Measurements from ENCODE around the gene ZNF407.

Gene ZNF407

DNA sequence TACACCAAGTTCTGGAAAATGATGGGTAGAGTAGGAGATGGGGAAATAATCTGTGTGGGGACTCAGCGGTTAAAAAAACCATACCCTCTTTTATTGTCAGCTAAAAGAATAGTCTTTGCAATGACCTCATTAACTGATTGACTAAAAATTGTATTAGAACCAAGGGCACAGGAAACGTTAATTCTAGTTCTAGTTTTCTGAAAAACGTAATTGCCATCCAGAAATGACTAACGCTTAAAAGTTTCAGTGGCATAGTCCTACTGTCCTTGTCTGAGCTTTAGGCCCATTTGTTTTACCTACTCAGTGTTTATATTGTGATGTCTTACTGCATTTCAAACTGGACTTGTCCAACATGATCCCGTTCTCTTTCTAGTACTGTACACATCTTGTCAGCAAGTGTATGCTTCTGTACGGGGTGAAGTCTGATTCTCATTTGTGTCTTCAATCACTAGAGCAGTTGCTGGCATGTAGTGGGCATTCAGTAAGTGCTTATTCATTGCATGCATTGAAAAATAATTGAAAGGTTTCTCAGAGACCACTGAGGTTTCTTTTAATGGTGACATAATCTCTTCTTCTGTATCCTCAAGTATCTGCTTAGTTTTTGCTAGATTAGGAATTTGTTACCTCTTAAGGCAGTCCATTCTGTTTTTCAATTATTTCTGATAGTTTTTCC, 81.5 kb downstream of the ZNF407 start:
- DNase-seq (ENCODE audit: low read depth) = no peak

DNA sequence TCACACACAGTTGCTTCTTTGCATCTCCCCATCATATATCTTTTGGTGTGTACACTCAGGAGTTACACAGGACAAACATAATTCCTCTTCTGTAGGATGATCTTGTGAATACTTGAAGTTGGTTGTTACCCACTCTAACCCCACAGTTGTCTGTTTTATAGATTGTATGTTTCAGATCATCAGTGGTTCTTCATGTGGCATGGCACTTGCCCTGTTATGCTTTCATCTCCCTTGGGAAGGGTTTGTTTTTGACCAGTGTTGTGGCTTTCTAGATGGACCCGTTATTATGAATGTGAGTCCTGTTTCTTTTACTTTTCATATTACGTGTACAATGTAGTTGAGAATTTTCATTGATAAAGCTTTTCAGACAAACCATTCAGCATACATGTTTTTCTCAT, 82.0 kb downstream of the ZNF407 start:
- DNase-seq (ENCODE audit: low read depth) = no peak

DNA sequence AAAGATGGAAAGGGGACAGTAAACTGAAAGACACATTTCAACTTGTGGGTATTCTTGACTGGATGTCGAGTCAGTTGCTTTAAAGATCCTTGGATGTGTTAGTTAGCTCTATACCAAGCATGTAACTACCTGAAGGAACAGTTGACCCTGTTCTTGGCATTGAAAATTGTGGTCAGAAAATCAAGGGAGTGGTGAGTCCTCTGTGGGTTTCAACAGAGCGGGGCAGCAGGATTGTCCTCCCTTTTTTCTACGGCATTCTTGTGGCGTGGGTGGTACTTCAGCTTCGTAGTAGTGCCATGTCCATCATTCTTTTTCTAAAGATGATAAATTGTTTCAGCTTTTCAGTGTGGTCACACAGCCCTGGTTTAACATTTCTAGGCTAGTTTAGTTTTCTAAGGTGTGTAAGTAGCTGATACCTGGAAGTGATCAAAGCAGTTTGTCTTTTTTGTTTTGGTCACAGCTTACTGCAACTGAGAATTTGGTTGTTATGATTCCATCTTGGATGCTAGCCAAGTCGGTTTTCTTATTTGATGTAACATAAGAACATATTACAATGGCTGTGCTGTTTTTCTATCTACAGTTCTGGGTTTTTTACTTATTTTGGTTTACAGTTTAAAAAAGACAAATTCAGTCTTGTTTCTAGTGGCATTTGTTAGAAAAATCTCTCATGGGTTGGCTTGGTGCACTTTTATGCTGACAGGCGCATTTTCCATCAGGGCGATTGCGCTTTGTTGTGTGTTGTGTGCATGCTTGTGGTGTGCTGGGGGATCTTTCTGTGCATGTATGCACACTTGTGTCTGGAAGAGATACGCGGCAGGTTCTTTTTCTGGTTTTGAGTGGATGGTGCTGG, 84.7 kb downstream of the ZNF407 start:
- DNase-seq (ENCODE audit: low read depth) = no peak

DNA sequence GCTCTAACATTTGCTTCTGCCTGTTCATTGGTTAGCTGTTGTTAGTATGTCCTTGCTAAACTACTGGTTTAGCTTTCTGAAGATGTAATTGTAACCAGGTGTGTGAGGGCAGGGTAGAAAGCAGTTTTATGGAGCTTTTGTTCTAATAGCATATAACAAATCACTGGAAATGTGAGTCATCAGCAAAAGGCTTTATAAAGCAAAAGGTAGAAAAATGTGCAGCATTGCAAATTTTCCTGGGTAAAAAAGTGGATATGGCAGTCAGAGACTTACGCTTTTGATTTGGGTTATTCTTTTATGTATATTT, 85.3 kb downstream of the ZNF407 start:
- no peak for DNase-seq (ENCODE audit: low read depth)

DNA sequence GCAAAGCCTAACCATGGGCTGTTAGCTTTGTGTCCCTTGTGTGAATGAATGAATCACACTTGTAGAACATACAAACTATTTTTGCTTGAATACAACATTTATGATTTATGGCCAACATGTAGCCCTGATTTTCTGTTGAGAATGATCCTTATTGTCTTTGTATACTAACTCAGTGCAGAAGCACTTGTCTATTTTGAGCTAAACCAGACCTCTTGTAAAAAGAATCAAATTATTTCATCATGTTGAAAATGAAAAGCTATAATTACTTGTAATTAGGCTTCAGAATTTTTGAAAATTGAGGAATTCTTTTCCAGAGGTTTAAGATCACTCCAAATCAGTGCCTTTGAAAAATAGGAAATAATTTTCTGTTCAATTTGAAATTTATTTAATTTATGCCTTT, 85.9 kb downstream of the ZNF407 start:
- DNase-seq (ENCODE audit: low read depth) = no peak

DNA sequence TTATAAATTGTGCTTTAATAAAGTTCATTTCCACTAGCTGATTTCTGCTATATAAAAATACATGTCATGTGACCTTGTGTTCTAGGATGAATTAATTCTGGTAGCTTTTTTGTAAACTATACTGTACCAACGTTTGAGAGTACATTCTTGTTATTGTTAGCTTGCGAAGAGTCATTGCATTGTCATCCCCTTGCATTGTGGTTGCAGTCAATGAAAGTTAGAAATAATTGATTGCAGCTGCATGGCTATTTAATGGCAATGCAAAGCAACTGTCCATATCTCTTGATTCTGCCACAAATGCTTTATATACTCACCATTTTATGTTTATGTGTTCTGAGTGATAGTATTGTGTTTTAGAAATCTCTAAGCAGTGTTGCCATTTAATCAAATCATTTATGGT, 91.6 kb downstream of the ZNF407 start:
- no peak for DNase-seq (ENCODE audit: low read depth)

DNA sequence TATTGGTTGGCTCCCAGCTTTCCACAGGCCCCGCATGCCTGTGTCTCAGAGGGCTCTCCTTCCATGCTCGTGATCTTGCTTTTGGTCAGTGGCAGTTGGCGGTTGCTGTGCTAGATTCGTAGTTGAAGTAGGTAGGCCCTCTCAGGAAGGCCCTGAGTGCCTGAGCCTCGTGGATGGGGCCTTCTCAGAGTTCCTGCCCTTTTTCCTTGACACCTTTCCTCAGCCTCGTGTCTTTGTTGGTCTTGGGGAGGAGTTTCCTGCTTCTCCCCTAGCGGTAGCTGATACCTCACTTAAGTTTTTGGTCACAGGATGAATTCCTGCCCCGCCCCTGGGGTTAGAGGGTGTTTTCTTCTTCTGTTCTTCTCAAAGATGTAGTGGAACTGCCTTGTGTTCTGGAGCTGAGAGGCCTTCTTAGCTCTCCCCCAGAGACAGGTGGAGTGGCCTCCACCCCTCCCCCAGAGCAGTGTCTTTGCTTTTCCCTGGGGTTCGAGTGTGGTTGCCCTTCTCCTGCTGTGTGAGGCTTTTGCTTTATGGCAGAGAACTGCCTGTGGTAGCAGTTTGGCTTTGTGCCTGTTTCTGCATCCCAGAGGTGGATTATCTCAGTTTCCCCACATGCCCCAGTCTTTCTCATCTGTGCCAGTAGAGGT, 94.8 kb downstream of the ZNF407 start:
- DNase-seq (ENCODE audit: low read depth) = no peak

DNA sequence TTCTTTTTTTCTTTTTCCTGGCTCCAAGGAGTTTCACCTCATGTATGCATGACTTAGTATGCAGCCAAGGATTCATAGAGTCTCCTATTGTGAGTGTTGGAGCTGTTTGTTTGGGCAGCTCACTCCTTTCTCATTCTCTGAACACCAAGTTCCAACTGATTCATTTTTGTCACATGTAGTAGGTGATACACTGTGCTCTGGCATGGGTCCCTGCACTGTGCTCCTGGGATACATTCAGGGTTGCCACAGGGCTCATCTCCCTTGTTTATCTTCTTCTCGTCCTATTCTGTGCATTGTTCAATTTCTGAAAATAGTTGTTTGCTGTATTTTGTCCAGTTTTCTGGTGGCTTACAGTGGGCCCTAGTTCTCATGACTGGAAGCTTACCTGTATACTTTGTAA, 96.8 kb downstream of the ZNF407 start:
- no peak for DNase-seq (ENCODE audit: low read depth)

DNA sequence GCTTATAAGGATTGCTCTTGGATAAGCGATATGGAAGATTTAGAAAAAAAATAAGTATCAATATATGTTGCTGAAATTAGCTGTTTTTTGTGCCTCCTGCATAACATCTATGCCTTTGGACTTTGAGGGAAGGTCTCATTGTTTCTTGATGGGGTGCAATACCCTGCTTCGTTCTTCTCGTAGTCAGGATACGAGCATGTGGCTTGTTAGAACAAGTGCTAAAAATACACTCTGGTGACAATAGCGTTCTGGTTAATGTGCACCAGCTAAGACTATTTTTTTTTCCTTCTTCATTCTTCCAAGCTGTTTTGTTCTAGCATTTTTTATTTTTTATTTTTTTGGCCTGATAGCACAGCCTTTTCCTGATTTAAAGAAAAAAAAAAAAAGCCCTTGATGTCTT, 97.5 kb downstream of the ZNF407 start:
- no peak for DNase-seq (ENCODE audit: low read depth)

DNA sequence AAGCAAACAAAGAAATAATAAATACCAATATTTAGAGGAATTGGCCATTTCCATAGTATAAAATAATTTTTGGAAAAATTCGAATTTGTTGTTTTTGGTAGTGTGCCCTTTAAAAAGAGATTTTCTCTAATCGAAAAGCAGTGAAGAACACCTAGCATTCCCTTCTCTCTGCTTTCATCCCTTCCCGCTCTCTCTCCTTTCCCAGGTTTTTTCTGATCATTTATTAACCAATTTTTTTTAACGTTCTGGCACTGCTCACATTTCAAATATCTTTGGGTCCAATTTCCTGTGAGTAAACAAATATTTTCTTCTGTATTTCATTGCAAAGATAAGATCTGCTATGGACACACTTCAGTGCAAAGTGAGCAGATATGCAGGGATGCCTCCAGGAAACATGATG, 101.2 kb downstream of the ZNF407 start:
- DNase-seq (ENCODE audit: low read depth) = no peak

DNA sequence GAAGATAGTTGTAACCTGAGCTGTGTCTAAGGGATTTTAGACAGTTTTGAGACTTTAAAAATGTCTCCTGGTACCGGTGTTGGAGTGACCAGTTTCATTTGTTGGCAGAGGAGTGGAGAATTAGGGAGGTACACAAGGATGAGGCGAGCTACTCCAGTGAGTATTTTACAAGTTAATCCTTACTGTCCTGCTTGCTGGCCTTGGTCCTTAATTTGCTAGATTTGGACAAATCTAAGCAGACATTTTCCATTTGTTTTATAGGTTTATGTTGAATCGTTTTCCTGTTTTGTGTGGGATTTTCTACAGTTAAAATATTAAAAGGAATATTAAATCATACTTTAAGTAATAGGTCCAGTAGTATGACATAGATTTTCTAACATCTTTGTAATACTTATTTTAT, 101.8 kb downstream of the ZNF407 start:
- DNase-seq (ENCODE audit: low read depth) = no peak

DNA sequence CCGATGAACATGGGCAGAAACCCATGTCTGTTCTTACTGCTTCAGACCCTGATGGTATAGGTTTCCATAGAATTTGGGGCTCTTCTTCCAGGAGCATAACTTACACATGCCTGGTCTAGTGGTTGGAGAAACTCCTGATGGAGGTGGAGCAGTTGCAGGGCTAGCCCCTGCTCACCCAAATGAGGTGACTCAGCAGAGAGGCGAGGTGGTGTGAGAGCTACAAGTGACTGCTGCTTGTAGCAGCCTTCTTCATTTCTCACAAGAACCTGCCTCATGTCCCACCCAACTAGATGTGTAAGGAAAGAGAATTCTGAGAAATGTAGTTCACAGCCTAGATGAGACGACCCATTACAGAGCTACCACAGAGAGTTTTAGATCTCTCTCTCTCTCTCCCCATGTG, 105.3 kb downstream of the ZNF407 start:
- no peak for DNase-seq (ENCODE audit: low read depth)

DNA sequence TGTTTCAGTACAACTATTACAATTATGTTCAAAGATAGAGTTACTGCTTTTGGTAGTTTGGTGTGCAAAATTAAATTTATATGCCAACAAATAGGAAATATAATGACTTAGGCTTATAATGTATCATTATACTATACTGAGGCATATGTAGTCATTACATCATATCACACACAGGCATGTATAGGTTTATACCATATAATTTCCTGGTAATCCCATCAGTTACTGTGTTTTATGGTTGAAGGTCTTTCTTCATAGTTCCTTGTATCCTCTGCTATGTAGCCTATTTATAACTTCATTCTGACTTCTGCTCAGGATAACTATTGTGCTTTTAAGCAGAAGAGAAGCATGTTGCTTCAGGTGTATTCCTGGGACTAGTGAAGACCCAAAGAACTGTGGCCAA, 110.5 kb downstream of the ZNF407 start:
- DNase-seq (ENCODE audit: low read depth) = no peak

DNA sequence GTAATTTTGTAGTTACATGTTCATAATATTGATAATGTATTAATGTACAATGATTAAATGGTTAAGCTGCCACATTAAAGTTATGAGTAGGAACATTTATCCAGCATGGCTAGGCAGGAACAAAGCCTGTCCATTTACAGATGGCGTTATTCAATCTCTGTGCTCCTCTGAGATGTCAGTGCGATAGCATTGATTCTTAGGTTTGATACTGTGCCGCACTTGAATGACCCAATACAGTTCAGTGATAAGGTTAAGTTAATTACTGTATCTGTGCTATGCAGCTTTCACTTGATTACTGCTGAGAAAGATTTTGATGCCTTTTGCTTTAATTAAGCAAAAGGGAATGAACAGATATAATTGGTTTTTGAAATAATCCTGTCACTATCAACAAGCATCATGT, 111.8 kb downstream of the ZNF407 start:
- no peak for DNase-seq (ENCODE audit: low read depth)

DNA sequence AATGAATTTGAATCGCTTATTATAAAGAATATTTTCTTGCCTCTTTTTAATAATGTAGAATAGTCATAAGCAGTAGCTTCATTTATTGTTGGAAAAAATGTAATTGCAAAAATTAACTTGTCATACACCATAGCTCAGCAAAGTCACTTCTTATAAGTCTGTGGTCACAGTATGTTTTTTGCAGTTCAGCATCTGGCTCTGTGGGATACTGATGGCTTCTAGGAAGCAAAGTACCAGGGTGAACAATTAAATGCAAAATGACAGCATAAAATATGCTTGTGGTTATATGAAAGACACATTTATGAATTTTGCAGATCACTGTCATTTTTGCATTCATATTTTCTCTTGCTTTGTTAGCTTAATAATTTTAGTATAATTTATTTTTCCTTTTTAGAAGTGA, 116.5 kb downstream of the ZNF407 start:
- DNase-seq (ENCODE audit: low read depth) = no peak

DNA sequence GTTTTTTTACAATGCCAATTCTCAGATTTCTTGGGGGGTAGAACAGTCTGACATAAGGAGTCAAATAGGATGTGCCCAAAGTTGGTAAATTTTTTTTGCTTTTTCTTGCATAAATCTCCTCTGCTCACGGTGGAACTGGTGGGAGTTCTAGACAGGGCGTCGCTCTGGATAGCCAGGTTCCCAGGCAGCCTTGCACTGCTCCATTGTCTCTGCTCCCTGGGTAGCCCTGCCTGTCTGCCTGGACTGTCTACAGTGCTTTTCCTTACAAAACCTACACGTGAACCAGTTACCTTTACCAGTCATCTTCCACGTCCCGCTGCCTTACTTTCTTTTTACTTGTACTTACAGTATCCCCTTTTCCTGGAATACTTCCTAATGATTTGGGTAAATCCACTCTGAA, 117.1 kb downstream of the ZNF407 start:
- DNase-seq (ENCODE audit: low read depth) = no peak

DNA sequence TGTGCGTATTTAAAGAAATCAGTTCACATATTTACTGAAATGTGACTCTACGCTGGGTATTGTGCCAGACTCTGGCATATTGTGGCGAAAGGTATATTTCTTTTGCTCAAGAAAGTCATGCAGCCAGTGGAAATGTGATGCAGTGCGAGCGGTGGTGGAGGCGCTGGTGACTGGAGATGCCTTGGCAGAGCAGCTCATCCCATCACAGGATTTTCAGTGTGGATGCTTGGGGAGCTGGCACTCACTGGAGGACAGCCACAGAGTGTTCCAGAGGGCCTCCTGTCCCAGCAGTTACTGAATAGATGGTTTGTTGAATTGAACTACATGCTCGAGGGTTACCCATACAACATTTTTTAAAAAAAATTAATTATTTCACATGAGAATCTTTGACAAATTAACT, 117.6 kb downstream of the ZNF407 start:
- DNase-seq (ENCODE audit: low read depth) = no peak

DNA sequence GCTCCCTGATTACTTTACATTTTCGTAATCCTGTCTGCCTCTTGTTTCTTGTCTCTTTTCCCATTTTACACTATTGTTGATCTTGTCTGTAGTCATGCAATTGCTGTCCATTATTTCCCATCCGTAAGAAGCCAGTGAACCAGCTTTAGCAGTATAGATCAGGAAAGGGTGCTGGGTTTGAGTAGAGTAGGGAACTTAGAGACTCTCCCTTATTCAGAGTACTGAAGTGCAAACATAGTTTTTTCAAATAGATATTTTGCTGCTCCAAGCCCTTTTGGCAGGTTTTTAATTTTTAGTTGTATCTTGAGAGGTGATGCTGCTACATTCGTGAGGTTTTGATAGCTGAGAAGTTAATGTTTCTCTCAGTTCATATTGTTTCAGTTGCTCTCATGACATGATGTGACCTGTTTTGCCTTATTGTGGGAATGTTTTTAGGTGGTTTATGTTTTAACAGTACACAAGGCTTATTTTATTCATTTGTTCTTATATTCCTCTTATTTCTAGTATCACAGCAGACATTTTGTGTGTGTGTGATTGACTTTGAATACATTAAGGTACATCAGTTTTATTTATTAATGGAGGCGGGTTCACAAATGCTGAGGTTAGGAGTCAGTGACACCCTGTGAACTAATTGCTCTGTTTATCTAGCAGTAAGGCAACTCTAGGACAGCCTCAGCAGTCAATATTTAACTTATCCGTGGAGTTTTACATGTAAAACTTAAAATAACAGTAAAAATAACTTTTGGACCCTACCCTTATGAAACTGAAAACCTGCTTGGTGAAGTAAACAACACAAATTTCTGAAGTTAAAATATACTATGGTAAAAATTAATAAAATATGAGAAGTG, 118.4 kb downstream of the ZNF407 start:
- DNase-seq (ENCODE audit: low read depth) = no peak

DNA sequence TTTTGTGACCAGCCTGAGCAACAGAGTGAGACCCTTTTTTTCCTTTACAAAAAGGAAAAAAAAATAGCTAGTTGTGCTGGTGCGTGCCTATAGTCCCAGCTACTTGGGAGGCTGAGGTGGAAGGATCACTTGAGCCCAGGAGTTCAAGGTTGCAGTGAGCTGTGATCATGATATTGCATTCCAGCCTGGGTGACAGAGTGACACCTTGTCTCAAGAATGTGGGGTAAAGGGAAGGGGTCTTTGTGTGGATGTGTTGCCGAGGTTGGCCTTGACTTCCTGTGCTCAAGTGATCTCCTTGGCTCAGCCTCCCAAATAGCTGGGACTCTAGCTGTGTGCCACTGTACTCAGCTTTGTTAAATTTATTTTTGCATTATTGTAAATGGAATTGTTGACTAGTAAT, 120.6 kb downstream of the ZNF407 start:
- no peak for DNase-seq (ENCODE audit: low read depth)

DNA sequence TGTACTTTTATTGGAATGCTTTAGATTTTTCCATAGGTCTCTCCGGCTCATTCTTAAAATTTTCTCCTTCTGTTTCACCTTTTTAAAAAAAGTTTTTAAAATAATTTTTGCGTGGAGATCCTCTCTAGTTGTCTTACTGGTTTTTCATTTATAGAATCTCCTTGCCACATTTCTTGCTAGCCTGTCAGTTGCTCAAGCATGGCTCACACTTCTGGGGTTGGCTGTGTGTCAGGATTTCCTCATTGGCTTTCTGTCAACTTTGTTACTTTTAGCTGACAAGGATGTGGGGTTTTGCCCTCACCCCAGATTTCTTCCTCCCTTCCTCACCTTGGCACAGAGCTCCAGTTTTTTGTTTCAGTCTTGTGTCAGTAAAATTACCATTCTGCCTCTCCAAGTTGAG, 124.6 kb downstream of the ZNF407 start:
- DNase-seq (ENCODE audit: low read depth) = no peak

DNA sequence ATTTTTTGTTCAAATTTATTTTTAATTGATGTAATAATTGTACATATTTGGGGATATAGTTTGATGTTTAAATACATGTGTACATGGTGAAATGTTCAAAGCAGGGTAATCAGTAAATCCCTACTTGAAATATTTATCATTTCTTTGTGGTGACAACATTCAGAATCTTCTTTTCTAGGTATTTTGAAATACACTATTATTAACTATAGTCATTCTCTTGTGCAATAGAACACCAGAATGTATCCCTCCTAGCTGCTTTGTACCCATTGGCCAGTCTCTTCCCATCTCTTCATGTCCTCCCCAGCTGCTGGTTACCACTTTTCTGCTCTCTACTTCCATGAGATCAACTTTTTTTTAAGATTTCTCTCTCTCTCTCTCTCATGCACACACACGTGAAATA, 126.5 kb downstream of the ZNF407 start:
- no peak for DNase-seq (ENCODE audit: low read depth)

DNA sequence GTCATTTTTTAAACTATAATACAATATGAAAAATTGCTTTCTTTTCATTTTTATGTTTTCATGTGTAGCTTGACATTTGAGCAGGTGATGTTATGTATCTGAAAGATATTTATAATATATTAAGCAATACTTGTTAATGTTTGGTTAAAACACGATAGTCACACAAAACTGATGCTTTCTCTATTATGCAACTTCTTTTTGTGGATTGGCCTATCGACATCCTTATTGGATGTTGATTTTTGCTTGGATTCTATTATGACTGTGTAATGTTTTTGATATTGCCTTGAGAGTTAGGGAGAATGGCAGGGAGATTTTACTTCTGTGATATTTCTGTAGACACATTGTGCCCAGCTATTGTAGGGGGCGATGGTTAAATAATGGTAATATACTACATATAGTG, 128.0 kb downstream of the ZNF407 start:
- DNase-seq (ENCODE audit: low read depth) = no peak

DNA sequence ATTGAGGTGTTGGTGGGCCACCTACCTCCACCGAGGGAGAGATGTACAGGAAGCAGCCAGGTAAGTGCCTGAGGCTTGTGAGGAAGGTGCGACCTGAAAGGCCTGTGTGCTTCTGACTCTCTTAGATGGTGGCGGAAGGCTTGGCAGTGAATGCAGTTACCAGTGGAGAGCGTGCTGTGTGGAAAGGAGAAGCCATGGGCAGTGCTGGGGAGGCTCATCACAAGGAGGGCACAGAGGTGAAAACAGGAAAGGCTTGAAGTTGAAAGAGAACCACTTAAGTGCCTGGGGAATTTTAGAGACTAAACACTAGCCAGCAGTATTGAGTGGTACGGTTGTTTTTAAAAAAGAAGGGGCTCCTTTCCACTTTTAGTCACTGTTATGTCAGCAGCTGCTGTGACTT, 130.9 kb downstream of the ZNF407 start:
- no peak for DNase-seq (ENCODE audit: low read depth)

Measured in activated gamma-delta T cell treated with anti-CD3 and anti-CD28 coated beads, Interleukin-2, amount 50 U/mL, for 16 hours (primary cell).